ENCODE results near the gene NID1.

NID1 gene

DNA sequence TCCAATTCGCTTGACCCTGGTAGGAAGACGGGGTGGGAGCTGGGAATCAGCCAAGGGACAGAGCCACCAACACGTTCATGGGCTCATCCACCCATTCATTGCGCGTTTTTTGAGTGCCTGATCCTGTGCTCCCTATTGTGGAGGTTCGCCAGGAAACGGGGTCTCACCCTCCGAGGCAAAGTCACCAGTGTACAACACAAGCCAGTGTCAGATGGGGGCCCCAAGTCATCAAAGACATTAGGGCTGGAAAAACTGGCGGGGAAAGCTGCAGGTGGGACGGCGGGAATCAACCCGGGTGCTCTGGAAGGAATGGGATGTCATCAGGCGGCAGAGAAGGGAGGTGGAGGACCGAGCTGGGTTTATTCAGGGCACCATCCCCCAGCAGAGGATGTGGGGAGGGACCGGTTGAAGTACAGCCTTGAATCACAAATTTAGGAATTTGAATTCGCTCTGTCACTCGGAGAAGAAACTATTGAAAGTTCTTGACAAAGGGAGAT is 667 bp upstream of the NID1 start:
- DNase-seq, result no peak

DNA sequence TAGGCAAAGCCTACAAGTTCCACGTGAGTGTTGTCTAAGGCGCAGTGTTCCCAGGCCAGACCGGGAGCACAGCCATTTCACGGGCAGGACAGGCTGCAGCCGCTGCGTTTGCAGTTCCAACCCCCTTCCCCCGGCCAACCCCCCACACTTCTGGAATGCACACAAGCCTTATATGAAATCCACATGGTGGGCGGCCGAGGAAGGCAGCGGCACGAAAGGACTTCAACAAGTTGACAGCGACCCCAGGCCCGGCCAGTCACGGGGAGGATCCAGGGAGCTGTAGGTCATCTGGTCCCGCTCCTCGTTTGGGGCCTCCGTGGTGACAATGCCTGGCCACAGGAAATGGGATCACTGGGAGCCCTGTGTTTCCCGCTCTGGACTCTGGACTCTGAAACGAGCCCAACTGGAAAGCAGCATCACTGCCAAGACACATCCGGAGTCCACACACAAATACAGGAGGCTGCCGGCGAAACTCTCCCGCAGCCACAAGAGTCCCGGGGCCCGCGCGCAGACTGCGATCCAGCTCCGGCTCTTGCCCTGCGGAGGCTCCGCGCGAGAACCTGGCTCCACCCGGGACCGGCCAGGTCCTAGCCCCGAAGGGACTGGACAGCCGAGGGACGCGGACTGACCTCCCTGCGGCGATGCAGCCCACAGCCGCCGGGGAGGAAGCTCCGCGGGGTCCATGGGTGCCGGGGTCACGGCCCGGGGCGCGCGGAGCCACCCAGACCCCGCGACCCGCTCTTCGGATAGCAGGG is 794 bp downstream of the NID1 start:
- DNase-seq, result peak in 1 of 5 experiments; percentile 26

- DNase-seq, result no peak
These were observed 1.4 kb downstream of the NID1 start for GRCh38 chr1:236063551-236063918.

GRCh38 chr1:236060286-236060685 is 4.6 kb downstream of the NID1 start:
- DNase-seq, result no peak

DNA sequence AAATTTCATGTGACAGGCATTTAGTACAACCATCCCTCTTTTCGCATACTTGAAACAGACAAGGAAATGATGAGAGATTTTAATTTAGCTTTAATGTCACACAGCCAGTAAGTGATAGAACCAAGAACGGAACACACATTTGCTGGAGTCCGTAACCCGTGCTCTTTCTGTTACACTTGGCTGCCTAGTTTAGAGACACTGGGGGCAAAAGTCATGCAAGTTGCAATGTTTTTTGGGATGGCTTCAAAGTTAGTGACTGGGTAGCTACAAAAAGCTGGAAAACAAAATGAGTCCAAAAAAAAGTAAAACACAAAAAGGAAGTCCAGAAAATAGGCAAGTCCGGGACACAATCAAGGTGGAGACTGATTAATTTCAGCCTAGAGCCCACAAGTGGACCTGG is 5.9 kb downstream of the NID1 start:
- no peak for DNase-seq

- peak in 1 of 5 experiments; percentile 16 for DNase-seq
These were observed 6.6 kb downstream of the NID1 start for GRCh38 chr1:236058141-236058934.

DNA sequence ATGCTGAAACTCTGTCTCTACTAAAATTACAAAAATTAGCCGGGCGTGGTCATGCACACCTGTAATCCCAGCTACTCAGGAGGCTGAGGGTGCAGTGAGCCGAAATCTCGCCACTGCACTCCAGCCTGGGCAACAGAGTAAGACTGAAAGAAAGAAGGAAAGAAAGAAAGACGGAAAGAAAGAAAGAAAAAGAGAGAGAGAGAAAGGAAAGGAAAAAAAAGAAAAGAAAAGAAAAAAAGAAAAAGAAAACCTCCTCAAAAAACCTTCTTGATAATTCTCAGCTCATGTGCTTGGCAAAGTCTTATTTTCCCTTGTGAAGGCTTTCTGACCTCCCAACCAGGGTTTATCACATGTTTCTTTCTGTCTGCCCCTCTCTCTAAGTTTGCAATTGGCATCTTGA is 7.3 kb downstream of the NID1 start:
- DNase-seq, result no peak

- no peak for DNase-seq
These were observed 12.5 kb downstream of the NID1 start for GRCh38 chr1:236052232-236052993.

DNA sequence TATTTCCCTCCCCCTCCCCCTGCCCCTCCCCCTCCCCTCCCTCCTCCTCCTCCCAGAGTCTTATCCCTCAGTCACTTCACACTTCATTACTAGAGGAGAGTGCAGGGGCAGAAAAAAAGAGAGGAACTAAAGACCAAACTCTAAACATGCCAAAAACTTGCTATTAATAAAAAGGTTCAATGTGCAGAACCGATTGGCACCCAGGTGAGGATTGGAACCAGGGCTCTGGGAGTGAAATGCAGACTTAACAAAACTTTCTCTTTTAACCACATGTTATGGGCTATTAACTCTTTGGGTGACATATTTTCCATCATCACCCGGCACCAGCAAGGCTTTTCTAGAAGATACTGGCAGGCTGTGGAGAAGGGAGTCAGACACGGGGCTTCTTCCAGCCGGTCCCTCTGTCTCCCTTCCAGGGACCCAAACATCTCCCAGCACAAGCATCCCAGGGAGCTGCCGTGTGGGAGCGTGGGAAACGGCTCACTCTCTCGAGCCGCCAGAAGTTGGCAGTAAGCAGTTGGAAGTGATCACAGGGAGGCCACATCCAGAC is 13.6 kb downstream of the NID1 start:
- no peak for DNase-seq

- no peak for DNase-seq
These were observed 19.1 kb downstream of the NID1 start for GRCh38 chr1:236045771-236046170.

- no peak for DNase-seq
These were observed 20.5 kb downstream of the NID1 start for GRCh38 chr1:236044341-236044740.

GRCh38 chr1:236041631-236042618 is 23.0 kb downstream of the NID1 start:
- no peak for DNase-seq

- DNase-seq, result no peak
These were observed 24.9 kb downstream of the NID1 start for GRCh38 chr1:236039740-236040685.

- DNase-seq, result no peak
These were observed 26.9 kb downstream of the NID1 start for GRCh38 chr1:236038034-236038433.

DNA sequence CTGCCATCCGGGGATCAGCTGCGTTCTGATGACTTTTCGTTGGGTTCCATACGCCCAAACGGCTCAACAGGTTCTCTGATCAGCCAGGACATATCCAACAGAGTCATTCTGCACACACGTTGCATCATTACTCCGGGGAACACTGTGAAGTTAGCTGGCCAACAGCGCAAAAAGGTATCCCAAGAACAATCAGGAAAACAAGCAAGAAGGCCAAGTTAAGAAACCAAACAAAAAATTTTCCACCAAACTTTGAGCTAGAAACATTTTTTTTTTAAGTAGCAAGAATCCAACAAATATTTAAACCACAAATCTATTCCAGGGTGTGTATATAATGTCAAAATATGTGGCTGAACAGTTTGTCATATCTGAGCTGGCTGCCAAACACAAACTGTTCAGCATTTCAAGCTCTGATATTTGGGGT is 29.2 kb downstream of the NID1 start:
- DNase-seq, result no peak

GRCh38 chr1:236033336-236033735 is 31.6 kb downstream of the NID1 start:
- no peak for DNase-seq

GRCh38 chr1:236030534-236030933 is 34.4 kb downstream of the NID1 start:
- DNase-seq, result no peak

DNA sequence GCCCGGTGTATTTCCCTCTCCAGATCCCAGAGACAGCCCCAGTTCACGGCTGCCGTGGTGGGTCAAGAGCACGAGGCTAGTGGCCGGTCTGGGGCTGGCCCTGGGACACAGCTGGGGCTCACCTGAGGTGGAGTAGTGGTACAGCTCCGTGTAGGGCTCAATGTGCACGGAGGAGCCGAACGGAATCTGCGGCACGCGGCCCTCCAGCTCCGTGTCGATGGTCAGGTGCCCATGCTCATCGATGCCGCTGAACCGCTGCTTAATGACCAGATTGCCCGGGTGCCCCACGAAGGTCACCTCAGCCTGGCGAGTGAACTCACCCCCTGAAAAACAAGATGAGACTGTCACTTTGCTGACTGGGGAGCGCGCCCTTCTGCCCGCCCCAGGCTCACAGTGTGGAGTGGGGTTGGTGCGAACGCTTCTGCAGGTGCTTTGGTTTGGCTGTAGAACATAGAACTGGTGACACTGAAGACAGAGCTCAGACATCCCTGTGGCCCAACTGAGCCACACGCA is 35.4 kb downstream of the NID1 start:
- DNase-seq, result no peak

GRCh38 chr1:236027104-236027503 is 37.8 kb downstream of the NID1 start:
- DNase-seq, result peak in 1 of 5 experiments; percentile 32

- no peak for DNase-seq
These were observed 39.1 kb downstream of the NID1 start for GRCh38 chr1:236025836-236026235.
